HEK293T (cell line): ENCODE measurements around the gene SCUBE2.

Source experiments
- CTCF ChIA-PET: fragments of 350-600 bp; formaldehyde crosslinking; extraction: SDS; loops from one replicate; lab custom pipeline; 2021; ENCODE audit warnings: antibody characterized with exemption, inconsistent platforms; lab: Yijun Ruan, JAX
- POLR2A ChIA-PET: fragments of 350-600 bp; formaldehyde crosslinking; extraction: SDS; loops from one replicate; lab custom pipeline; 2020; ENCODE audit warnings: antibody characterized with exemption, inconsistent platforms; lab: Yijun Ruan, JAX
- DNase-seq: peaks from one replicate; pipeline ENCODE4 v3.0.0; 2012; ENCODE audit warnings: mixed read lengths; ENCODE audit errors: extremely low spot score
- ARNT ChIP-seq: fragments of 450-650 bp; IDR thresholded peaks from 2 replicates; pipeline ENCODE4 v1.6.1; 2017; ENCODE audit warnings: mild to moderate bottlenecking
- BHLHE40 ChIP-seq: fragments of 450-650 bp; IDR thresholded peaks from 2 replicates; pipeline ENCODE4 v1.6.1; 2016; ENCODE audit warnings: mild to moderate bottlenecking, moderate library complexity, borderline replicate concordance
- CTBP1 ChIP-seq: fragments of 450-650 bp; IDR thresholded peaks from 2 replicates; pipeline ENCODE4 v1.6.1; 2016; ENCODE audit warnings: borderline replicate concordance
- ELF4 ChIP-seq: fragments of 450-650 bp; IDR thresholded peaks from 2 replicates; pipeline ENCODE4 v1.6.1; 2017; ENCODE audit warnings: antibody characterized with exemption
- FOXA1 ChIP-seq: fragments of 450-650 bp; IDR thresholded peaks from 2 replicates; pipeline ENCODE4 v1.6.1; 2016; ENCODE audit warnings: mild to moderate bottlenecking
- FOXK2 ChIP-seq: fragments of 450-650 bp; IDR thresholded peaks from 2 replicates; pipeline ENCODE4 v1.6.1; 2016; ENCODE audit warnings: mild to moderate bottlenecking
- FOXM1 ChIP-seq: fragments of 450-650 bp; IDR thresholded peaks from 2 replicates; pipeline ENCODE4 v1.6.1; 2017; ENCODE audit warnings: mild to moderate bottlenecking, borderline replicate concordance
- HDGF ChIP-seq: fragments of 450-650 bp; IDR thresholded peaks from 2 replicates; pipeline ENCODE4 v1.6.1; 2017; ENCODE audit warnings: antibody characterized with exemption, borderline replicate concordance
- L3MBTL2 ChIP-seq: fragments of 450-650 bp; conservative IDR thresholded peaks from 2 replicates; pipeline ENCODE4 v1.6.1; 2016; ENCODE audit warnings: mild to moderate bottlenecking
- LEF1 ChIP-seq: fragments of 450-650 bp; IDR thresholded peaks from 2 replicates; pipeline ENCODE4 v1.6.1; 2017; ENCODE audit warnings: mild to moderate bottlenecking, borderline replicate concordance
- NFRKB ChIP-seq: fragments of 450-650 bp; IDR thresholded peaks from 2 replicates; pipeline ENCODE4 v1.6.1; 2016; ENCODE audit warnings: mild to moderate bottlenecking, moderate library complexity
- SP1 ChIP-seq: fragments of 450-650 bp; IDR thresholded peaks from 2 replicates; pipeline ENCODE4 v1.6.1; 2017
- SUZ12 ChIP-seq: fragments of 450-650 bp; IDR thresholded peaks from 2 replicates; pipeline ENCODE4 v1.6.1; 2016; ENCODE audit warnings: mild to moderate bottlenecking
- TARDBP ChIP-seq: fragments of 450-650 bp; IDR thresholded peaks from 2 replicates; pipeline ENCODE4 v1.6.1; 2016
- ZNF384 ChIP-seq: fragments of 450-650 bp; IDR thresholded peaks from 2 replicates; pipeline ENCODE4 v1.6.1; 2016
- TF ChIP-seq, protein P1 (sequence below): fragments of 450-650 bp; IDR thresholded peaks from 2 replicates; pipeline ENCODE4 v1.6.1; 2016

SCUBE2 gene

DNA sequence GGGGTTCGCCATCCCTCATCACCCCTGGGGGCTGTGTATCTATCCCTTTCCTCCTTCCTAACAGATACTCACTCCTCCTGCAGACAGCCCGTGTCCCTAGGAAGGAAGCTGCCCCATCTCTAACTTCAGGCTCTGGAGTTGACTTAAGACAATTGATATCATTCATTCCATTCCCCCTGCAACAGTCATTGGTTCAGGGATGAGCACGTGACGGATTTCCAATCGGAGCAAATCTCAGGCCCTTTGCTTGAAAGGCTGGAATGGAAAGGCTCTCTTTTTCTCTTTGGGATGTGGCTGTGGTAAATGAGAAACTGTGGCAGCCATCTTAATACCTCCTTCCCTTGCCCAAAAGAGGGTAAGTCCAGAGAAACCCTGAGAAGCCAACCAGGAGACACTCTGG, 5.0 kb upstream of the SCUBE2 start:
- DNase-seq, result no peak
- TF ChIP-seq, protein P1, sequence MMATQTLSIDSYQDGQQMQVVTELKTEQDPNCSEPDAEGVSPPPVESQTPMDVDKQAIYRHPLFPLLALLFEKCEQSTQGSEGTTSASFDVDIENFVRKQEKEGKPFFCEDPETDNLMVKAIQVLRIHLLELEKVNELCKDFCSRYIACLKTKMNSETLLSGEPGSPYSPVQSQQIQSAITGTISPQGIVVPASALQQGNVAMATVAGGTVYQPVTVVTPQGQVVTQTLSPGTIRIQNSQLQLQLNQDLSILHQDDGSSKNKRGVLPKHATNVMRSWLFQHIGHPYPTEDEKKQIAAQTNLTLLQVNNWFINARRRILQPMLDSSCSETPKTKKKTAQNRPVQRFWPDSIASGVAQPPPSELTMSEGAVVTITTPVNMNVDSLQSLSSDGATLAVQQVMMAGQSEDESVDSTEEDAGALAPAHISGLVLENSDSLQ, result no peak
- no peak for TF ChIP-seq BHLHE40
- no peak for TF ChIP-seq NFRKB
- no peak for TF ChIP-seq ARNT
- TF ChIP-seq ELF4, result no peak
- TF ChIP-seq FOXK2, result no peak
- ChIA-PET CTCF (interaction anchor here (1.4 kb wide), 1 partner anchor 20 kb away, joined by 3 read pairs; no protein-coding TSS in a partner anchor), POLR2A (no interaction called here)

DNA sequence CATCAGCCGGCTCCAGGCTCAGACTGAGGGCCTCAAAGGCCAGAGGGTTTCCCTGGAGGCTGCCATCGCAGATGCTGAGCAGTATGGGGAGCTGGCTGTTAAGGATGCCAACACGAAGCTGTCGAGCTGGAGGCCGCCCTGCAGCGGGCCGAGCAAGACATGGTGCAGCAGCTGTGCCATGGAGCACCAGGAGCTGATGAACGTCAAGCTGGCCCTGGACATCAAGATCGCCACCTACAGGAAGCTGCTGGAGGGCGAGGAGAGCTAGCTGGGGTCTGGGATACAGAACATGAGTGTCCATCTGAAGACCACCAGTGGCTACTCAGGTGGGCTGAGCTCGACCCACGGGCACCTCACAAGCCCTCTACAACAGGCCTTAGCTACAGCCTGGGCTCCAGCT, 4.0 kb upstream of the SCUBE2 start:
- no peak for DNase-seq
- POLR2A ChIA-PET, result no interaction called here
- CTCF ChIA-PET, result interaction anchor here (0.6 to 1.5 kb wide), 8 partner anchors 9 to 183 kb away, joined by 3 to 10 read pairs (median 4); no protein-coding TSS in a partner anchor
- no peak for TF ChIP-seq TARDBP
- TF ChIP-seq, protein P1, result no peak
- no peak for TF ChIP-seq ZNF384
- no peak for TF ChIP-seq L3MBTL2
- no peak for TF ChIP-seq FOXM1
- no peak for TF ChIP-seq NFRKB
- no peak for TF ChIP-seq ARNT
- TF ChIP-seq LEF1, result no peak
- TF ChIP-seq SP1, result no peak

DNA sequence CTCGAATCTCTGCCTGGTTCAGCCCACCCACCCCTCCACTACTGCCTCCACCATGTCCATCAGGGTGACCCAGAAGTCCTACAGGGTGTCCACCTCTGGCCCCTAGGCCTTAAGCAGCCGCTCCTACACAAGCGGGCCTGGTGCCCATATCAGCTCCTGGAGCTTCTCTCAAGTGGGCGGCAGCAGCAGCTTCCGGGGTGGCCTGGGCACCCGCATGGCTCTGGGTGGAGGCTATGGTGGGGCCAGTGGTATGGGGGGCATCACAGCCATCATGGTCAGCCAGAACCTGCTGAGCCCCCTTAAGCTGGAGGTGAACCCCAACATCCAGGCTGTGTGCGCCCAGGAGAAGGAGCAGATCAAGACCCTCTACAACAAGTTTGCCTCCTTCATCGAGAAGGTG, 3.0 kb upstream of the SCUBE2 start:
- ChIA-PET POLR2A (interaction anchor here (0.9 kb wide), 1 partner anchor 130 kb away, joined by 4 read pairs; the partner anchor contains the start of gene TMEM9B), CTCF (interaction anchor here (1.4 to 1.5 kb wide), 3 partner anchors 16 to 79 kb away, joined by 4 to 8 read pairs (median 5); no protein-coding TSS in a partner anchor)
- no peak for DNase-seq
- TF ChIP-seq FOXM1 (no peak), SP1 (no peak), HDGF (no peak), LEF1 (no peak), SUZ12 (no peak), ZNF384 (no peak), FOXA1 (no peak), ARNT (no peak), FOXK2 (no peak), L3MBTL2 (no peak), TARDBP (no peak)

DNA sequence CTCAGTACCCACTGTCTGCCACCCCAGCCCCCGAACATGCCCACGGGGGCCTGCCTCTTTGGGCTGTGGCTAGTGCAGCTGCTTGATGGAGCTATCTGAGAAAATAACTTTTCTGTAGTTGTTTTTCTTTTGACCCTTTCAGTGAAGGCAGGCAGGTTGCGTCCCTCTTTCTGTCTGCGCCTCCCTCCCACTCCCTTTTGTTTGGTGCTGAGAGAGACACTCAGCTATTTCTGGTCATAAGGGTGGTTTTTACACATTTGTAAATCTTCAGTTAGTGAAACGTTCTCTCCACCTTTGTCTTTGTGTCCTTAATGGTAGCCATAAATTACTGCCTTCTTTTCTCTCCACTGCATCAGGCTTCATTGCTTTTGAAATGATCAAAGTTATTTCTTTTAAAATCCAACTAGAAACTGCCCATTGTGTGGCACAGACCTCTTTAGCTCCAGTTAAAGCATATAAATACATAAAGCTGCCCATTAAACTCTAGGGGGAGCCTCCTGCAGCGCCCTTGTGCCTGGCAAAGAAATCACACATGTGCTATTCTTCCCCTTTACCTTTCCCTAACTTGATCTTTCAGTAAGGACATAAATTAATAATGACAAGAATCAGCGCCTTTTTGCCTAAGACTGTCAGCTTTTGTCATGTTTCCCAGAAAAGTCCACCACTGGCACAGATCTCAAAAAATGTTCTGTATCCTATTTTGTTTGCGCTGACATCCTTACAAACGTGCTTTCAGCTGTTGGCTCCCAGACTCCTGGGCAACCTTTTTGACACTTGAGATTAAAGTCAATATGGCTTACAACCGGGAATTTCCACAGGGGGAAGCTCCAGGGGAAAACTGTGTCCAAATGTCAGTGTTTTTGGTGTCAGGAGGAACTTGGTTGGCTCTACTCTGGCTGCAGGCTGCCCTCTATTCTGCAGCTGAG, 1.7 kb upstream of the SCUBE2 start:
- no peak for DNase-seq
- ChIA-PET POLR2A (interaction anchor here (2.0 kb wide), 1 partner anchor 366 kb away, joined by 6 read pairs; no protein-coding TSS in a partner anchor), CTCF (interaction anchor here (0.6 to 1.3 kb wide), 5 partner anchors 45 to 162 kb away, joined by 3 to 6 read pairs (median 4); no protein-coding TSS in a partner anchor)

DNA sequence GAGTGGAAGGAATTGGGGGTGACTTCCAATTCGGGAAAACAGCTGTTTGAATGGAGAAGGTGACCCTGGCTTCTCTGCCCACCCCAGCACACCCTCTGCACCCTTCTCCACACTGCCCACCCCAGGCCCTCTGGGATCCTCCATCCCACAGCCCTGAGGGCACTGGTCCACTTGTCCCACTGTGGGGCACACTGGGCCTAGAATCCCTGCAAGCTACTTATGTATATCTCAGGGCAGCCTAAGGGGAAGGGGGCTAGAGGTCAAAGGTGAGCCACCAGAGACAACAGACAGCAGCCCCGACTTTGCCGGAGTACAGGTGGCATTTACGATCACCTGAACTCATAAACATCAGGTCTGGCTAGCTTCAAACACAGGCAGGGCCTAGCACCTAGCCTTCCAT, 673 bp upstream of the SCUBE2 start:
- TF ChIP-seq SP1 (no peak), L3MBTL2 (no peak), LEF1 (no peak), BHLHE40 (no peak)
- ChIA-PET POLR2A (interaction anchor here (2.0 kb wide), 1 partner anchor 368 kb away, joined by 6 read pairs; no protein-coding TSS in a partner anchor), CTCF (interaction anchor here (1.3 kb wide), 1 partner anchor 46 kb away, joined by 5 read pairs; no protein-coding TSS in a partner anchor)
- DNase-seq, result no peak

More for the DNA sequence above, 1.7 kb upstream of the SCUBE2 start:
- TF ChIP-seq LEF1, result no peak
- TF ChIP-seq, protein P1, result 0 out of 2 replicates have a peak, but pooled peaks have one; percentile 10

DNA sequence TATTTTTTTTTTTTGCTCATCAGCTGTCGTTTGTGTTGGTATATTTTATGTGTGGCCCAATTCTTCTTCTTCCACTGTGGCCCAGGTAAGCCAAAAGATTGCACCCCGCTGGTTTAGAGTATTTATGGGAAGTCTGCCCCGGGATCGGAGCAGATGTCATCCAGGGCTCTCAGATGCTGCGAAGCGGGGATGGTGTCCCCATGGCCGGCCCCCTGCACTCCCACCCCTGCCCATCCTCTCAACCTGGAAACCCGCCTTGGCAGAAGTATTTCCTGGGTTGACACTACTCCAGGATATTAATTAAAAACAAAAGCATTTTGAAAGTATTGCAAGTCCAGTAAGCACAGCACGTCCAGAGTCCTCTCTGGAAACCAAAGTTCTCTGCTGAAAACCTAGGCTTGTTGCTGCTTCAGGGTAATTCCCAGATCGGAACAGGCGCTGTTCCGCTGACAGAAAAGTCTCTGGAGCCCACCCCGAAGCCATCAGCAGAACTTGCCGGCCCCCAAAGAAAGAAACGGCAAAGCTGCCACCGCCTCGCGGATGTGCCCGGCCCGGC, 833 bp downstream of the SCUBE2 start:
- CTCF ChIA-PET, result interaction anchor here (0.7 kb wide), 1 partner anchor 416 kb away, joined by 3 read pairs; no protein-coding TSS in a partner anchor
- no peak for DNase-seq
- TF ChIP-seq L3MBTL2 (no peak), NFRKB (no peak), ARNT (no peak), HDGF (no peak), SUZ12 (no peak), CTBP1 (no peak), SP1 (no peak), FOXM1 (no peak), FOXK2 (no peak), TARDBP (no peak), BHLHE40 (no peak), ZNF384 (no peak), LEF1 (no peak), FOXA1 (no peak), ELF4 (no peak)
- TF ChIP-seq, protein P1, result no peak
- POLR2A ChIA-PET, result no interaction called here
